GM18858 (cell line): Measurements from ENCODE around the gene GLT1D1.
"Not testable (repeated sequence)": the region's sequence is repeated elsewhere in the genome, so short reads cannot be mapped to it uniquely, and the experiment has no call there.

Source experiments
- ATAC-seq: cut with Tn5 transposase; IDR thresholded peaks from one replicate; pipeline ENCODE4 v1.9.1; 2021; ENCODE audit not compliant: unreplicated experiment

The GLT1D1 gene

DNA sequence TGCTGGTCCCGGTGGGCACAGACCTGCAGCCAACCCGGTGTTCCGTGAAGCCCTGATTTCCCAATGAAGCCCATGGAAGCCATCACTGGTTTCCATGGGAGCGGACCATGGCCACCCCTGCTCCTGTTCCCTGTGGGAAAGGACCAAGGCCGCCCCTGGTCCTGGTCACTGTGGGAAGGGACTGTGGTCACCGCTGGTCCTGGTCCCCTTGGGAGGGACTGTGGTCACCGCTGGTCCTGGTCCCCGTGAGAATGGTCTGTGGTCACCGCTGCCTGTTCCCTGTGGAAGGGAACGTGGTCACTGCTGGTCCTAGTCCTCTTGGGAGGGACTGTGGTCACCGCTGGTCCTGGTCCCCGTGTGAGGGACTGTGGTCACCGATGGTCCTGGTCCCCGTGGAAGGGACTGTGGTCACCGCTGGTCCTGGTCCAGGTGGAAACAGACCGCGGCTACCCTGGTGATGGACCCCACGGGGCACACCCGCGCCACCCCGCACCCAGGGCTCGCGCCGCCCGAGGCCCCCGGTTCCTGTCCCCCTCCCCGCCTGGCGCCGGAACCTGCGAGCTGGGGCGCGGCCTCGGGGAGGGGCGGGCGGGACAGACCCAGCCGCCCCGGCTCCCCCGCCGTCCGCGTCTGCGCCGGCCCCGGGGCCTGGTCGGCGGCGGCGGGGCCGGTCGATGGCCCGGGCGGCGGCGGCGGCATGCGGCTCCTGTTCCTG is at the start of gene GLT1D1:
Gene GLT1D1, plus strand, starts transcription at position 594 of the 715 bp plus-strand sequence. Its CDS starts 104 bp downstream, at position 698.
- ATAC-seq: no peak

DNA sequence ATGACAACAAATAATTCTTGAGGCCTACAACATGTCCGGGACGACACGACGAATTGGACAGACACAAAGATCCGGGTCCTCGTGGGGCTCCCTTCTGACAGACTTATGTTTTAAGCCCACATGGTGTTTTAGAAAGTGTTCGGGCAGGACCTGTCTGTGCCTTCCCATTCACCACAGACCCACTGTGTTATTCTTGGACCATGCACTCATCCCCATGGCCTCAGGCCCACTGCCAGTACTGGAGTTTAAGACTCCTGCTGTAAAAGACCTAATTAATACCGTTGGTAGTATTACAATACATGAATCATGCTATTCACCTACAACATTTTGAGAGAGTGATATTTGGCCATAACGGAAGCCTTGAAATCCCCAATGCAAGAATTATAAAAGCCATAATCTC is 49.5 kb upstream of the GLT1D1 start:
- ATAC-seq: no peak

DNA sequence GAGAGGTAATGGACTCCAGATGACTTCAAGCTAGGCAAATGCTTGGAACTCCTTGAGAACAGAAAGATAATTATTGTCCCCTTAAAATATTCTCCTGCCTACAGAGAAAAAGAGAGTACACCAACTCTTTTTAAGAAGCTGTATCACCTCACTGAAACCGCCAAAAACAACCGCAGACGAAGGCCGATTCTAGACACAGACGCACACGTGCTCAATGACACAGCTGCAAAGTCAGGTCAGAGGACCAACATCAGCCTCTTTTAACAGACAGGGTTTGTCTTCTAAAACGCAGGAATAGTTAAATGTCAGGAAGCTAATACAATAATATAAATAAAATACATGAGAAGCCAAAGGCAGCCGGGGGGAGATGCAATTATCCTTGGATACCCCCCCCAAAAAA is 48.5 kb upstream of the GLT1D1 start:
- no peak for ATAC-seq

DNA sequence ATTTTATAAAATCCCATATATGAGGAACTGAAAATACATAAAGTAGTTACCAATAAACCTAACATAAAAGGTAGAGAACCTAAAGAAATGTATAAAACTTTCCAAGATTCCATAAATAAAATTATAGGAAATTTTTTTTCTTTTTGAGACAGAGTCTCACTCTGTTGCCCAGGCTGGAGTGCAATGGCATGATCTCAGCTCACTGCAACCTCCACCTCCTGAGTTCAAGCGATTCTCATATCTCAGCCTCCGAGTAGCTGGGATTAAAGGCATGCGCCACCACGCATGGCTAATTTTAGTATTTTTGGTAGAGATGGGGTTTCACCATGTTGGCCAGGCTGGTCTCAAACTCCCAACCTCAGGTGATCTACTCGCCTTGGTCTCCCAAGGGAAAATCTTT is 47.9 kb upstream of the GLT1D1 start:
- ATAC-seq: not testable (repeated sequence)

DNA sequence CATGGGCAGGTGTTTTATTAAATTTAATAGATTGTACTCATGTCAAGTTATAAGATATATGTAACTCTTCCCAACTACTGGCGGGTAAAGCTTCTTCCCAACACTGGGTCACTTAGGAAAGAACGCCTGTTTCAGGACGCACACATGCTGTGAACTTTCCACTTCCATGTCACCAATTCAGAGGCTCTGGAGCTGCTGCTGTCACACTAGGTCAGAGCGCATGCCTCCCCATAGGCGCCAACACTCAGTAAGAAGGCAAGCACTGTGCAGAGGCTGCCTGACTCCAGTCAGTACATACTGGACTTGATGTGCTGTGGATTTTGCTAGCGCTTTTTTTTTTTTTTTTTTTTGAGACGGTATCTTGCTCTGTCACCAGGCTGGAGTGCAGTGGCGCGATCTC is 46.7 kb upstream of the GLT1D1 start:
- ATAC-seq: no peak

DNA sequence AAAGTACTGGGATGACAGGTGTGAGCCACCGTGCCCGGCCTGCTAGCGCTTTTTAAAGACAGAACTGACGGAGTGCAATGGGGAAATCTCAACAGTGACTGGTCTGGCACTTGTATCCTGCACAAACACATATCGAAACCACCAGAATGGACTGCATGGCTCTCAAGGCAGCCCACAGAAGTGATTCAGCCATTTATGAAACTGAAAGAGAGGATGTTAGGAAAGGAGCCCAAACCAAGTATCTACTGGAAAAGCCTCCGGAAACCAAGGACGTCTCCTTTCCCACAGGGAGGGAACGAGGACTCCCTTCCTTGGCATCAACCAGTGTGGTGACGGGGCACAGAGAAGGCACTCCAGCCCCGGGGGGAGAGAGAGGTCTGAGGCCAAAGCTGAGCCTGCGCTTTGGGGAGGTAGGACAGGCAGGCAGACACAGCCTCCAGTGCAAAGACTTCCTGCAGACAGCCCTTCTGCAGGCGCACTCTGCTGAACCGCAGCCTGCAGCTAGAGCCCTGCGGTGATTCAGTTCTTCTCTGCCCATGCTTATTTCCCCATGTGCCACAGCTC is 46.0 kb upstream of the GLT1D1 start:
- no peak for ATAC-seq

DNA sequence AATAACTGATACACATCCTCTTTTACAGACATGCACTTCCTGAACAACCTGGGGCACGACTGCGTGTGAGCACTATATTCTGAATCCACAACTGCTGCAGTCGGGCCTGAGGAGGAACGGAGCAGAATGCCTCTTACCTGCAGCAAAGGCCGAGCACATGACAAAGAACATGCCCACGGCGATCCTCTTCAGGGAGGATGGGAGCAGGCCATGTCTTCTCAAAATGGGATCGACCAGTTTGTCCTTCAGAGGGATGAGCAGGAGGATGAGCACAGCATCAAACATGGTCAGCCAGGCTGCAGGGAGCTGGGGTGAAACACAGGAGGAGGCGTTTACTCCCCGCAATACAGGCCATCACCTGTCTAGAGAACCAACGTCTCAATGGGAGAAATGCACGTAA is 44.6 kb upstream of the GLT1D1 start:
- ATAC-seq: no peak

DNA sequence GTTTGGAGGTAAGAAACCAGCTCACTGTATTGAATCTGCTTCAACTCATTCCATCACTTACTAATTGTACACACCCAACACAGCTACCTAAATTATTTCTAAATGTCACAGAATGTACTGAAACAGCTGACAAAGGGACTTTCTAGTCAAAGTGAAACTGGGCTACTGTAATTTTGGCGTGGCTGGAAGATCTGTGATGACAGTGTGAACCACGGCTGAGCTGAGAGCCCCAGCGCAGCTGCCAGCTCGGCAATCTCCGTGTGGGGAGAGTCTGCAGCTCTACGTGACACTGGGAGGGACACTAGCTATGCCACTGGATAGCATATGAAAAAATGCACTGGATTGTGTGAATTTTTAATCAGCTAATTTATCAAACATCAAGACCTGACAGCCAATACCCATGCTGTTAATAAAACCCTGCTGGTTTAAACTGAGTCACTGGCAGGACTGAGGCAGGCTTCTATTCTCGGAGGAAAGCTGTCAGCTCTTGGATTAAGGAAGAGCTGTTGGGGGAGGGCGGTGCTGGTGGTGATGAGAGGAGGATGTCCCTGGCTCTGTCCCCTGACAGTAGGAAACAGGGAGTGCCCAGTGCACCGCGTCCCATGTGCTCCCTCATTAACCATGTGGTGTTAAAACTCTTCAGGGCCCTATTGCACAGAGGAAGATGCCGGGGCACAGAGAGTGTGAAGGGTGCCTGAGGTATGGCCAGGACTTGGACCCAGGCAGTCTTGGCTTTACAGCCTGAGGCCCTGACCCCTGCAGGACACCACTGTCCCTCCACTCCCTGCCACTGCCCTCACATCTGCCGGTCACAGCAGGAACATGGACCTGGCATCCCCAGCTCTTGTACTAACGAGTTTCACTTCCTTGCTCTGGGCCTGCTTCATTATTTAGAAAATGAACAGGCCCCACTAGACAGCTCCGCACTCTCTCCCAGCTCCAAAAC is 42.8 kb upstream of the GLT1D1 start:
- ATAC-seq: peak; percentile 85

DNA sequence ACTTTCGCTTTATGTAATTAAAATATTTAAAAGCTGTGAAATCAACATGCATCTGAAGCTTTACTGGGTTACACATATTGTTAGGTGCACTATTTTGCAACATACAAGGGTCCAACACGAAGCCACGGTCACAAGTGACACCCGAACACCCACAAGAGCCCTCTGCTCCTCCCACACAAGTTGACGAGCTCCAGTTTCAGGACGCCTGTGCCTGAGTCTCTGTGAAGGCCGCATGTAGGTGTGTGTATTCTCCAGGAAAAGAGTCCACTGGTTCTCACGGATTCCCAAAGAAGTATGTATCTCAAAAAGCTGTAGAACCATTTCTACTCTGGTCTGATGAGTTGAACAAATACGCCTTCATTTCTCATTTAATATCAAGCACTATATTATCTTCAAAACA is 41.5 kb upstream of the GLT1D1 start:
- no peak for ATAC-seq

DNA sequence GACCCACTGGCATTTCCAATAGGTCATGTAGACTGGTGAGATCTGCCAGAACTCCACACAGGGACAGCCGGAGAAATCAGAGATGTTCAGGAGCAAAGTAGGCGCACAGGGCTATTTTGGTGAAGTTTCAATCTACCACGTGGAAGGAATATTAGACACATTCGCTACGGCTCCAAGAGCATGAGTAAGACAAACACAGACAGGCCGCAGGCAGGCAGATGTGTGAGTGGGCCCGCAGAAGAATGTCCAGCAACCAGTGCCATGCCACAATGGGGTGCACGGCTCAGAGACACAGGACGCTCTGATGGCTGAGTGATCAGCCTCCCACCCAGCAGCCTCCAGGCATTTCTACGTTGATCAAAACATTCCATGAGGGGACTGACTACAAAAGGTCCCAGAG is 39.9 kb upstream of the GLT1D1 start:
- ATAC-seq: no peak

DNA sequence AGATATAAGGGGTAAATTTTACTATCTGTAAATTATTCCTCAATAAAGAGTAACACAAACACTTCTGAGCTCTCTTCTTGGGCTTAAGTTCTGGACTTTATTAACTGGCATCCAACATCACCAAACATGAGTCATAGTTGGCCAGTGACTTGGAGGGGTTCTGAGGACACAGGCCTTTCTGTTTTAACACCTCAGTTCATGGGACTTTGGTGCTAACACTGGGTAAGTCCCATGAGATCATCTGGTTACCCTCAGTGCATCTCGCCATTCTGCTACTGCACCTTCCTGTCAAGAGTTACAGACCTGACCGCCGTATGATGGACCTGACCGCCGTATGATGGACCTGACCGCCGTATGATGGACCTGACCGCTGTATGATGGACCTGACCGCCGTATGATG is 39.4 kb upstream of the GLT1D1 start:
- ATAC-seq: no peak

DNA sequence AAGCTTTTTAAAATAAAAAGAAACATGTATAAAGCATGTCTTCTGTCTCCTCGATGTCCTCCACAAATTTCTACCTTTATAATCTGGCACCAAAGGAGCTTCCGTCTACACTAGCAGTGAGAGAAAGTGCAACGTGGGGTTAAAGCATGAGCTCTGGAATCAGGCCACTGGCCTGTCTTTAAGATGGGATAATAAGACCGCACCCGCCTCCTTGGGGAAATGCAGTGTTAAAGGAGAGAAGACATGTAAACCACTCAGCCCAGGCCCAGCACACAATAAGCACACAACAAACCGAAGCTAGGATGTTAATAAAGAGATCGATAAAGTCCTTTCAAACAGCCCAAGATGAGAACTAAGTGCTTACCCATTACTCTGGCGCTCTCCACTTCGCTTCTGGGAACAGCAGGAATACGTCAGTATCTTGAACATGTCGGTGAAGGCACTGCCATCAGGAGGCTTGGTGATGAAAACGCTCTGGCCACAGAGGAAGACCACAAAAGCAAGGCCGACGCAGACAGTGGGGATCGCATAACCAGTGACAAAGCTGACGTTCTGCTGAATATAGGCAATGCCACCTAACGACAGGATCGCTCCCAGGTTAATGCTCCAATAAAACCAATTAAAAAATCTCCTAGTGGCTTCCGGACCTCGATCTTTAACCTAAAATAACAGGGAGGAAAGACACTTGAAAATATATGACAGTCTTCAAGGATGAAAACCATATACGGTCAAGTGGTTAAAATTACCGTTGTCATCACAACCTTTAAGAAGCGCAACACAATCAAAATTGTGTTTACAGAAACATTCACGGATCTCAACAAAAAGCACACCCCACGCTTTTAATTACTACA is 38.6 kb upstream of the GLT1D1 start:
- no peak for ATAC-seq

DNA sequence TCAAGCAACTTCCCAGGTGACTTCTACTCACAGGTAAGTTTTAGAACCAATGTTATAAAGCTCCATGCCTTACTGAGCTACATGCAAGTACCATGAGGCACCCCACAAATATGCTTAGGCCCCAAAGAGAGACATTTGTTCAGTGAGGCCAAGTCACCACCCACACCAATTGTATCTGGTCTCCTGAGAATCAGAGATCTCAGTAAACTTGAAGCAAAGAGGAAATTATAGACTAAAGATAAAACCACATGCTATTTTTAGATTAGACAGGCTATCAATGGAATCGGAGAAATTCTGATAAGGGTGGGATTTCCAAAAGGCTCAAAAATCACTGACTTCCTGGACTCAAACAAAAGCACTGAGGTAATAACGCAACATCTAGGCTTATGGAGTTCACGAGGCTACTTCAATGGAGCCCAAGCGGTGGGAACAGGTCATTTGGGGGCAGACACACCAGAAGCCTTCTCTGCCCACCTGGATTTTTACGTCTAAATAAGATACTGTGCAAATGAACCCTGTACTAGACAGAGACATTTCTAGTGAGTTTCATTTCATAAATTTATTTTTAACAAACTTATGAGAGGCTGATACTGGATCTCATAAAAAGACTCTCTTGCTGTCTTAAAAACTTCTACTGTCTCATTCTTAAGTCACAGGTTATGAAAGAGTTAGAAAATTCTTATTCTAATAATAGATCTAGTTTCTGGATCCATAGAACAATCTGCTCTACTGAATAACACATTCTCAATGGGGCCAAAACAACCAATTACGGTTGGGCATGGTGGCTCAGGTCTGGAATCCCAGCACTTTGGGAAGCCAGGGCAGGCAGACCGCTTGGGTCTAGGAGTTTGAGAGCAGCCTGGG is 37.3 kb upstream of the GLT1D1 start:
- ATAC-seq: no peak

DNA sequence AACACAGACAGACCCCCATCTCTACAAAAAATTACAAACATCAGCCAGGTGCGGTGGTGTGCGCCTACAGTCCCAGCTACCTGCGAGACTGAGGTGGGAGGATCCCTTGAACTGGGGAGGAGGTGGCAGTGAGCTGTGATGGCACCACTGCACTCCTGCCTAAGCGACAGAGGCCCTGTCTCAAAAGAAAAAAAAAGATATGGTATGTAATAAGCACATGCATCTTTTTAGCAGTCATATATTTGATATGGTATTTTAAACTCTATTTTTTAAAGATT is 36.7 kb upstream of the GLT1D1 start:
- ATAC-seq: no peak

DNA sequence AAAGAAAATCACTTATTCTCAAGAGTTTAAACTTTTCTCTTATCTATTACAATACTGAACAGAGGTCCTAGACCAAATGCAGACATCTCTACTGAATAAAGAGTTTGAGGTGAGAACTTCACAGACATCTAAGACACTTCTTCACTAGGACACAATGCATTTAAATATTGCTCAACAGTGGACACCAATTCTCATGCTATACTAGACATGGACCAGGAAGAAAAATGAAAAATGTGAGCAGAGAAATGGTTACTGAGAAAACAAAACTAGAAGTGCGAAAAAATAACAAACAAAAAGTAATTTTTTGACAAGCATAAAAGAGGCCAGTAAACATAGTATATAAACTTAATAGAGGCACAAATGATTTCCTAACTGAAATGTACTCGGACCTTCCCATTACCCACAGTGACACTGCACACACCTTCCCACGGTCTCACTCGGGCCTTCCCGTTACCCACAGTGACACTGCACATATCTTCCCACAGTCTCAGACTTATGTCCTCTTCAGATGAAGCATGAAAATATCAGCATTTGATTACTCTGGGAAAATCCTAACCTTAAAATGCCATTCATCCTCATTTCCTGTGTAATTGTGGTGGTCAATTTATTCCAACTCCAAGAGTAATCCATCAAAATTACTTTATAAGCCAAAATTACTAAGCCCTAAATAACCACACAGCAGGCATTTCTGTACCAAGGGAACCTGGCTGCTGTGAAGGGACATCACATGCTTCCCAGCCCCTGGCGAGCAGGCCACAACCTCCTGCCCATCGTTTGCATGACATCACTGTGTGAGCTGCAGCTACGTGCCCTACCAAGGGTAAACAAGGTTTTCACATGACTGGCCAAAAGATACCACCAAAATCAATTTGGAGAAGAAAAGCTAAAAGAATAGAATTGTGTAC is 35.9 kb upstream of the GLT1D1 start:
- peak; percentile 30 for ATAC-seq

DNA sequence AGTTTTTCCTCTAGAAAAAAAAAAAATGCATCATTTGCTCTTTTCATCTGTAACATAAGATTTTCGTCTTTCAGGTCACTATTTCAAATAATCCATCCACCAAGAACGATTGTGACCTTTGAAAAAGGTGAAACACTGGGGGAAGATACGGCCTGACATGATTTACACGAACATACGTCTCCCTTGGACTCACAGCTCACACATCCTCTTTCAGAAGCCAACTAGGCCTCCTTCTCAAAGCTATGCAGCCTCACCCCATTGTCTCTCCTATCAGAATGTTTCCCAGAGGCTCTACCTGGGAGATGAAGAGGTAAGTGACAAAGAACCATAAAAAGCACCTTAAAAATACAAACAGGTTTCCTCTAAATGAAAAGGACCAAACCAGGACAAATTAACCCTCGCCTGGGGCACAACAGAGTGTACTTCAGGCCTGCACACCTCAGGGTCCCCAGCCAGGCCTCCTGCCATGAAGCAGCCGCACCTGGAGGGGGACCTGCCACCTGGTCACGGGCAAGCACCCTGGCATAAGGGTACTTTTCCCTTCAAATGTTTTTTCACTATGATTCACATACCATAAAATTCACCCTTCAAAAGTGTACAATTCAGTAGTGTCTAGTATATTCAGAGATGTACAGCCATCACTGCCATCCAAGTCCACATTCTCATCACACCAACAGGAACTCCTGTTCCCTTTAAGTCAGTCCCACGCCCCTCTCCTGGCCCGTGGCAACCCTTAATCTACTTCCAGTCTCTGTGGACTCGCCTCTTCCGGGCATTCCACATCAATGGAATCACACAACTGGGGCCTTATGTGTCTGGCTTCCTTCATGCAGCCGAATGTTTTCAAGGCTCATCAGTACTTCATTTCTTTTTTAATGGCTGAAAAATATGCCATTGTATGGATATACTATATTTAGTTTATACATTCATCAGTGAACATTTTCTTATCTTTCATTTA is 34.9 kb upstream of the GLT1D1 start:
- peak; percentile 29 for ATAC-seq

DNA sequence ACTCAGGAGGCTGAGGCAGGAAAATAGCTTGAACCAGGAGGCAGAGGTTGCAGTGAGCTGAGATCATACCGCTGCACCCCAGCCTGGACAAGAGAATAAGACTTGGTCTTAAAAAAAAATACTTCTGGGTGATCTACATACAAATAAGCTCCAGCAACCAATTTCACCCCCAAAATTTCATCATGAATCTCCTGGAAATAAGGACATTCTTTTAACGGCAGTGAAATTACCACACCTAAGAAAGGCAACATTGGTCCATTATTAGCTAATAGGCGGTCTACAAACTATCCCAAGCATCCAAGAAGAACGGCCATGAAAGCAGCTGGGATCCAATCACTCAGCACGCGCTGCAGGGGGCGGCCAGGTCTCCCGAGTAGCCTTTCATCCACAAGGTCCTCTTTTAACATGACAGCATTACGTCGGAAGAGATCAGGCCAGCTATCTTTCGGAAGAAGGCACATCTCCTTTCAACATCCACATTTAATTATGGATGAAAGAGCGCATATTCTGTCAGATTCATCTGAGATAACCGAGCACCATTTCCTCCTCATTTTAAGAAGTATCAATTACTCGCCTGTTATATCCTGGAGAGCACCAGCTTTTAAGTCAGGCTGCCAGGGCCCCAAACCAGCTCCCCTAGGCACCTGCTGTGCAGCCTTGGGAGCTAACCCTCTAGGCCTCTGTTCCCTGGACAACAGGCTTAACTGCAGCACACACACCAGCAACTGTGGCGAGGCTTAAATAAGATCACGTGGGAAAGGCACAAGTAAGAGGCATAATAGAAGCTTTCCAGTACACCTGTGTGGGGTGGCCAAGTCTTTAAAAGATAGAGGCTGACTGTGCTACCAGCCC is 33.8 kb upstream of the GLT1D1 start:
- no peak for ATAC-seq
